ENCODE data around the gene ATXN3. TPM values are rescaled to one million over a fixed set of nuclear protein-coding genes. Genes with fewer than 3 reads are reported as not detected.

Gene ATXN3
- total RNA-seq: 10 to 100 TPM; 13.9 to 45.1 (median 24.4) TPM

DNA sequence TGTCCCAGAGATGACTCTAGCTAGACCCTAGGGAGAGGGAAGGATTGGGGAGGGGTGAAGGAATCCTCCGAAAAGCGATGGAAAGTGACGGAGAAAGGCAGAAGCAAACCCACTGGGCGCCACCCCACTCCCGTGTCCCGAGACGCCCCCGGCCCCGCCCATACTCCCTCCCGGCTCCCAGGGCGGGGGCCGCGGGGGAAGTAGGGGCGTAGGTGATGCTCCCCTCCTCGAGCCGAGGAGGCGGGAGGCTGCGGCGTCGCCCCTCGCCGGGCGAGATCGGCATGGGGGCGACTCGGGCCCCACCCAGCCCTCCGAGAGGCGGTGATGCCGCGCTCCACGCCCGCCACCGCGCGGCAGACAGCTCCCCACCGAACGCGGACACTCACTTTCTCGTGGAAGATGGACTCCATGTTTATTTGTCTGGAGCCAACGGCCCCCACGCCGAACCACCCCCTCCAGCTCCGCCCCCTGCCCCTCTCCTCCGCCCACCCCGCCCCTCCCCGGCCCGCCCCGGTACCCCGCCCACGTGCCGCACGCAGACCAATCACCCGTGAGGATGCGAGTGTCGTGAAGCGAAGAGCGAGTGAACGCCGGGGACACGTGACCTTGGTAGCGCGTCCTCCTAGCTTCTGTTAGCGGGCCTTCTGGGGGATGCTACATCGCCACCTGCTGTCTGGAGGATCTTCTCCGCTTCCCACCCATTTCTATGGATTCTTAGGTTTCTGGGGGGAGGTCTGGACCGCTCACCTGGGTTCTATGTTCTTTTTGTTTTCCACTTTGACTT is at the start of gene ATXN3:
Gene ATXN3, minus strand, starts transcription at position 440 of the 784 bp plus-strand sequence. Its CDS starts 30 bp downstream, at position 410.
- in situ Hi-C loops (cut with MboI; ENCODE audit: low pct_unique_long_range_greater_than_20kb in 2 of 9, low sequenced_read_pairs in 9 of 9, unreplicated experiment in 9 of 9): no loop called here
- 0 to 15% (median 0%) methylated on average over 1 to 8 of the region's 66 CpGs; no CpG with 5 or more reads in 4 of the 10 experiments for WGBS, 10 experiments
- ATAC-seq (replicated peaks in 6 of 8): peak; percentile 84 to 93 (median 89)
- H3K4me3 ChIP-seq: peak within 1 kb of the TSS; percentile 57 to 100 (median 93)
- peak within 1 kb of the TSS; percentile 90 to 92 for H3K27ac ChIP-seq
- peaks cover 13 to 17% of the 10 kb centered on the region in 2 donors for H3K4me1 ChIP-seq (replicated peaks in 1 of 2)

DNA sequence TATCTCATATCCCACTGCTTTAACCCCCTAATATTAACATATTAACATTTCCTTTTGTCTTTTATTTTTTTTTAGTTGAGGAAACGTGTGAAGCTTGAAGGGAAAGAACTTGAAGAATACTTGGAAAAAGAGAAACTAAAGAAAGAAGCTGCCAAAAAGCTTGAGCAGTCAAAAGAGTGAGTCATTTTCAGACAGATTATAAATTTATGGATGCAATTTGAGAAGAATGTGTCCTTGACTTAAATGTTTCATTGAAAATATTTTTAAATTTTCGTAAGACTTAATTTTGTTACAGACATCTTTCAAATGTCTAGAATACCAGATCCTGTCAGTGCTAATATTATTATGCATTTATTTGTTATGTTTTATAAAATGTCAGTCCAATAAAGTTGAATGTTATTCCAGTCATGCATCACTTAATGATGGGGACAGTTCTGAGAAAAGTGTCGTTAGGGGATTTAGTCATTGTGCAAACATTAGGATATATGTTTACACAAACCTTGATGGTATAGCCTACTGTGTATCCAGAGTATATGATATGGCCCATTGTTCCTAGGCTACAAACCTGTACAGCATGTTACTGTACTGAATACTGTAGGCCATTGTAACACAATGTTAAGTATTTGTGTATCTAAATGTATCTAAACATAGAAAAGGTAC is 48.0 kb upstream of the ATXN3 start:
- Histone ChIP-seq H3K27ac (no peak overlapping the region), H3K4me1 (replicated peaks in 1 of 2) (no peaks in the 10 kb centered on the region), H3K4me3 (no peak overlapping the region)
- no peak for ATAC-seq (replicated peaks in 6 of 8)
- in situ Hi-C loops (cut with MboI; ENCODE audit: low pct_unique_long_range_greater_than_20kb in 2 of 9, low sequenced_read_pairs in 9 of 9, unreplicated experiment in 9 of 9): loop anchor here in 1 of 9 experiments (25.0 kb wide), 1 partner anchor 308 kb away; no protein-coding TSS in a partner anchor
- 30 to 100% (median 93%) methylated on average over 2 to 3 of the region's 3 CpGs; no CpG with 5 or more reads in 1 of the 10 experiments for WGBS, 10 experiments

DNA sequence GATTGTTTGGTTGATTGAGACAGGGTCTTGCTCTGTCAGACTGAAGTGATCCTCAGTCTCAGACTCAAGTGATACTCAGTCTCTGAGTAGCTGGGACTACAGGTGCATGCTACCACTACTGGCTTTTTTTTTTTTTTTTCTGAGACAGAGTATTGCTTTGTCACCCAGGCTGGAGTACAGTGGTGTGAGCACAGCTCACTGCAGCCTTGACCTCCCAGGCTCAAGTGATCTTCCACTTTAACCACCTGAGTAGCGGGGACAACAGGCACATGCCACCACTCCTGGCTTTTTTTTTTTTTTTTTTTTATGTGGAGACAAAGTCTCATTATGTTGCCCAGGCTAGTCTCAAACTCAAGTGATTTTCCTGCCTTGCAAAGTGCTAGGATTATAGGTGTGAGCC is 47.2 kb upstream of the ATXN3 start:
- 100% methylated on average over 1 of the region's 1 CpG; no CpG with 5 or more reads in 5 of the 10 experiments for WGBS, 10 experiments
- in situ Hi-C loops (cut with MboI; ENCODE audit: low pct_unique_long_range_greater_than_20kb in 2 of 9, low sequenced_read_pairs in 9 of 9, unreplicated experiment in 9 of 9): loop anchor here in 1 of 9 experiments (25.0 kb wide), 1 partner anchor 309 kb away; no protein-coding TSS in a partner anchor
- ATAC-seq (replicated peaks in 6 of 8): no peak
- Histone ChIP-seq H3K27ac (no peak overlapping the region), H3K4me3 (no peak overlapping the region), H3K4me1 (replicated peaks in 1 of 2) (no peaks in the 10 kb centered on the region)

DNA sequence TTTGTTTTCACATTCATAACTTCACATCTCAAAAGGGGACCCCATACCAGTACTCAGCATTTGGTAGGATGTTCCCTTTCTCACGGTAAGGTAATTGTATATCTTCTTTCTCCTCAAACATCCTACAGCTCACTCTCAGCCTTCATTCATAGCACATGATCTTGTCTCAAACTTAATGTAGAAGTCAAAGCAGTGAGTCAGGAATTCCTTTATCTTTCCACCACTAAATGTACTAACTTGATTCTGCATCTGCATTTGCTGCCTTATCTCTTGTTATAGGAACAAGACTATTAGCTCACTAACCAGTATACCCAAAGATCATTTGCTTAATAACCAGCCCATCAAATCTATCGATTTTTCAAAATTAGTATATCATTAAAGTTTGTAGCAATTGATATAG is 38.3 kb upstream of the ATXN3 start:
- ATAC-seq (replicated peaks in 6 of 8): no peak
- in situ Hi-C loops (cut with MboI; ENCODE audit: low pct_unique_long_range_greater_than_20kb in 2 of 9, low sequenced_read_pairs in 9 of 9, unreplicated experiment in 9 of 9): loop anchor here in 2 of 9 experiments (25.0 kb wide), 2 partner anchors 318 to 543 kb away; no protein-coding TSS in a partner anchor
- WGBS, 10 experiments: 33 to 100% (median 86%) methylated on average over 1 to 2 of the region's 2 CpGs; no CpG with 5 or more reads in 3 of the 10 experiments

DNA sequence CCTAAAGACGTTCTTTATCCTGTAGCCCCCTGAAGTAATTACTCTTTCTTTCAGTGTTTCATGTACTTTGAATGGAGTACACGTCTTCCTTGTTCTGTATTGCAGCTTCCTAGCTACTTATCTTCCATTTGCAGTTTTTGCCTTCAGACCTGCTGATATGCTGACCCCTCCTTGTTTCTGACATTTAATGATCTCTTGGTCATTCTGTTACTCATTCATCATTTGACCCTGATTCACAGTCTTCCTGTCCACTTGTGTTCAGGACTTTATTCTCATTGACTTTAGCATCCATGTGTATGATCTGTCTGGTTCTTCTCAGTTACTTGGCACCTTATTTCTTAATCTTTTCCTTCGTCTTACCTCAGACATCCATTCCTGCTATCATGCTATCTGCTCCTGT is 37.6 kb upstream of the ATXN3 start:
- Histone ChIP-seq H3K4me3 (no peak overlapping the region), H3K4me1 (replicated peaks in 1 of 2) (no peaks in the 10 kb centered on the region), H3K27ac (no peak overlapping the region)
- no peak for ATAC-seq (replicated peaks in 6 of 8)
- in situ Hi-C loops (cut with MboI; ENCODE audit: low pct_unique_long_range_greater_than_20kb in 2 of 9, low sequenced_read_pairs in 9 of 9, unreplicated experiment in 9 of 9): loop anchor here in 2 of 9 experiments (25.0 kb wide), 2 partner anchors 318 to 543 kb away; no protein-coding TSS in a partner anchor
- WGBS, 10 experiments: 67 to 94% (median 78%) methylated on average over 1 to 3 of the region's 3 CpGs; no CpG with 5 or more reads in 1 of the 10 experiments

More for the DNA sequence above, 38.3 kb upstream of the ATXN3 start:
- Histone ChIP-seq H3K4me3 (no peak overlapping the region), H3K27ac (no peak overlapping the region), H3K4me1 (replicated peaks in 1 of 2) (no peaks in the 10 kb centered on the region)

DNA sequence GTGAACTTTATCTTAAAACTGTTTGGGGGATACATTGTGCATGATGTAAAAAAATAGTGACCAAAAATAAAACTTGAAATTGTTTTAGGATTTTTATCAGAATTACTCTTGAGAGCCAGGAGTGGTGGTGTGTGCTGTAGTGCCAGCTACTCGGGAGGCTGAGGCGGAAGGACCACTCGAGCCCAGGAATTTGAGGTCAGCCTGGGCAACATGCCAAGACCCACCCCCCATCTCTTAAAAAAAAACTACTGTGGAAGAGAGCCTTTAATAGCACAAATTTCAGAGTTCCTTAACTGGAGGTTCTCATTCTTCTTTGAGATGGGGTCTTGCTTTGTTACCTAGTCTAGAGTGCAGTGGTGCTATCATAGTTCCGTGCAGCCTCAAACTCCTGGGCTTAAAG is 36.9 kb upstream of the ATXN3 start:
- ATAC-seq (replicated peaks in 6 of 8): no peak
- in situ Hi-C loops (cut with MboI; ENCODE audit: low pct_unique_long_range_greater_than_20kb in 2 of 9, low sequenced_read_pairs in 9 of 9, unreplicated experiment in 9 of 9): loop anchor here in 2 of 9 experiments (25.0 kb wide), 2 partner anchors 319 to 544 kb away; no protein-coding TSS in a partner anchor
- 60 to 100% (median 76%) methylated on average over 2 to 4 of the region's 4 CpGs; no CpG with 5 or more reads in 4 of the 10 experiments for WGBS, 10 experiments
- Histone ChIP-seq H3K27ac (no peak overlapping the region), H3K4me3 (no peak overlapping the region), H3K4me1 (replicated peaks in 1 of 2) (no peaks in the 10 kb centered on the region)

DNA sequence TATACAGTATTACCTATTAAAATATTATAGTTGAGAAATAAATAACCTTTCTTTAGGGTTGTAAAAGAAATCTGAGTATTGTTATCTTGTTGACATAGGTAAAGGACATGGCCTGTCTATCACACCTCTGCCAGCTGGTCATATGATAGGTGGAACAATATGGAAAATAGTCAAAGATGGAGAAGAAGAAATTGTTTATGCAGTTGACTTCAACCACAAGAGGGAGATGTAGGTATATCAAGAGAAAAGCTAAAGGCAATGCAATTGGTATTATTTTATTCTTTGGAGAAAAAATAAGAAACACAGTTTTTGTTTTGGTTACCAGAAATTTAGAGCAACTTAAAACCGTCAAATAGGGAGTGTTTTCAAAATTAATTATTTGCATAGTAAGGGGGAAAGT is 28.9 kb upstream of the ATXN3 start:
- WGBS, 10 experiments: 0 to 100% (median 86%) methylated on average over 1 of the region's 1 CpG; no CpG with 5 or more reads in 1 of the 10 experiments
- in situ Hi-C loops (cut with MboI; ENCODE audit: low pct_unique_long_range_greater_than_20kb in 2 of 9, low sequenced_read_pairs in 9 of 9, unreplicated experiment in 9 of 9): loop anchor here in 2 of 9 experiments (25.0 kb wide), 2 partner anchors 327 to 552 kb away; no protein-coding TSS in a partner anchor
- no peak overlapping the region for H3K27ac ChIP-seq
- H3K4me1 ChIP-seq (replicated peaks in 1 of 2): no peaks in the 10 kb centered on the region
- peak in 3 of 8 experiments; percentile 46 to 80 (median 54) for ATAC-seq (replicated peaks in 6 of 8)
- H3K4me3 ChIP-seq: no peak overlapping the region

DNA sequence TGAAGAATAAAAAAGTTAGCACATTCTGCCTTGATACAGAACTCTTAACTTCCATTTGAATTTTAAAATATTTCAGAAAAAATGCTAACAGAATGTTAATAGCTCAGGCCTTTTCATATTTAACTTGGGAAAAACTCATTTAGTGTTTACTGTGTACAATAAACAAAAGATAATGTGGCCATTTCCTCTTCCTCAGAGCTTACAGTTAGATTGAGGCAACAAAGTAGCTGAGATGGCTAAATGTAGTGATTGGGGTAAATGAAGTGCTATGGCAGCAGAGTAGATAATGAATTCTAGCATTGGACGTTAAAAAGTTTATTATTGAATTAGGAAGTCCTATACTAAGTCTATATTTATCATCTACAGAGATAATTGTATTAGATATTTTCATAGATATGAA is 28.1 kb upstream of the ATXN3 start:
- ATAC-seq (replicated peaks in 6 of 8): no peak
- in situ Hi-C loops (cut with MboI; ENCODE audit: low pct_unique_long_range_greater_than_20kb in 2 of 9, low sequenced_read_pairs in 9 of 9, unreplicated experiment in 9 of 9): loop anchor here in 2 of 9 experiments (25.0 kb wide), 2 partner anchors 328 to 553 kb away; no protein-coding TSS in a partner anchor
- WGBS, 10 experiments: 50 to 100% (median 79%) methylated on average over 1 of the region's 1 CpG; no CpG with 5 or more reads in 3 of the 10 experiments

DNA sequence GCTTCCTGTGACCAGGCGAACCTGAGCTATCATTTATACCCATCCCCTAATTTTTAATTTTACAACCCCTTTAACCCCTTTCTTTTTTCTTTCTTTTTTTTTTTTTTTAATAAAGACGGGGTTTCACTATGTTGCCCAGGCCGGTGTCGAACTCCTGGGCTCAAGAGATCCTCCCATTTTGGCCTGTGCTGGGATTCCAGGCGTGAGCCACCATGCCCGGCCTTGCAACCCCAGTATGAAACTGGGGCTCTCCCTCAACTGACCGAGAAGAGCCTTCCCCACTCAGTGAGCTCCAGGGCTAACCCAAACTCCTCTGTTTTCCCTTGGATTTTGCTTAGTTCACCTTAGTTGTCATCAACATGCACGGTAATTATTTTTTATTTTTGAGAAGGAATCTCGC is 16.4 kb upstream of the ATXN3 start:
- WGBS, 10 experiments: 0 to 50% (median 20%) methylated on average over 3 to 9 of the region's 9 CpGs; no CpG with 5 or more reads in 1 of the 10 experiments
- Histone ChIP-seq H3K27ac (peak overlapping the region in 1 of 2 donors; percentile 99), H3K4me1 (replicated peaks in 1 of 2) (peaks cover 5 to 14% of the 10 kb centered on the region in 2 donors), H3K4me3 (peak overlapping the region; percentile 72 to 97 (median 93))
- ATAC-seq (replicated peaks in 6 of 8): peak in 1 of 8 experiments; percentile 3
- in situ Hi-C loops (cut with MboI; ENCODE audit: low pct_unique_long_range_greater_than_20kb in 2 of 9, low sequenced_read_pairs in 9 of 9, unreplicated experiment in 9 of 9): no loop called here

More for the DNA sequence above, 28.1 kb upstream of the ATXN3 start:
- Histone ChIP-seq H3K4me1 (replicated peaks in 1 of 2) (no peaks in the 10 kb centered on the region), H3K27ac (no peak overlapping the region), H3K4me3 (no peak overlapping the region)

DNA sequence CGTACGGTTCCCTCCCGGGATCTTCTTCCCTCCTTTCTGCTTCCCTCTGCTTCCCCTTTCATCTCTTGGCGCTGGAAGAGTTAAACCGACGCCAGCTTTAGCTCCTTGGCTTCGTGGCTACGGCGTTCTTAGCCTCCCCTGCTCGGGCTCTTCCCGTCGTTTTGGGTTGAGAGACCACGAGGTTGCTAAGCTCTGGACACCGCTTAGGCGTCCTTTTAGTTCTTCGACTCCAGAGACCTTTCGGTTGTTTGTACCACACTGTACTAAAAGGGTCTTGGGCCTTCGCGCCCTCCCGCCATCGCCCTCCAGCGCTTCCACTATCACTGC is 15.9 kb upstream of the ATXN3 start:
- Histone ChIP-seq H3K27ac (peak overlapping the region; percentile 99 to 100), H3K4me1 (replicated peaks in 1 of 2) (peaks cover 5 to 14% of the 10 kb centered on the region in 2 donors), H3K4me3 (peak overlapping the region; percentile 72 to 97 (median 93))
- in situ Hi-C loops (cut with MboI; ENCODE audit: low pct_unique_long_range_greater_than_20kb in 2 of 9, low sequenced_read_pairs in 9 of 9, unreplicated experiment in 9 of 9): no loop called here
- peak; percentile 15 to 39 (median 22) for ATAC-seq (replicated peaks in 6 of 8)
- WGBS, 10 experiments: 0 to 11% (median 0%) methylated on average over 2 to 17 of the region's 22 CpGs; no CpG with 5 or more reads in 1 of the 10 experiments

DNA sequence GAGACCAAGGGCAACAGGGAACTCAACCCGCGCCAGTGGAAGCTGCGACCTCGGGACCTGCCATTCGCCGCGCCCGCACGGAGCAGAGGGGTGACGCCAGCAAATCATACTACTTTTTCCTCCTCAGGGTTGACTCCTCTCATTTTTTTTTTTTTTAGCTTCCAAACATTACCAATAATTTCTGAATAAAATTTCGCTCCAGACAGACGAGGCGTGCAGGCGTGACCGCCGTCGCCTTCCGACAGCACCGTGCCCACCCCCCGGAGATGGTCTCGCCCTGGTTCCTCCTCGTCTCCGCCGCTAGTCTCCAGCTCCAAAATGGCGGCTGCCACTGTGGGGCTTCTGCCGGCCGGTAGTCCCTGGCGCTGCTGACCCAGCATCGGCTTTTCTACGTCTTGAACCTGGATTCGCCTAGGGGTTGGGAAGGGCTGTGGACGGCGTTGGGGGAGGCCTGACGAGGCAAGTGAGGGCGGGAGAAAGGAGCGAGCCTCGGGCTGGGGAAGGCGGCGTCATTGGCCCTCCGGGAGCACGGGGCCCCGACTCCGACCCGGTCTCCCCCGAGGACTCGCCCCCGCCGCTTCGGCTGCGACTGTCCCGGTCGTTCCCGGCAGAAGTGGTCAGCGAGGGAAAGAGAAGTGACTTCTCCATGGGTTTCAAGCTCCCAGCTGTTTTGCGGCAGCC is 15.4 kb upstream of the ATXN3 start, which contains the start of the genes CPSF2 and NDUFB1:
Gene CPSF2, plus strand, starts transcription at position 300 of the 681 bp plus-strand sequence. CDS start 9,016 bp downstream, outside the sequence.
Gene NDUFB1, minus strand, starts transcription at position 37 of the 681 bp plus-strand sequence. CDS start 4,069 bp downstream, outside the sequence.
- Histone ChIP-seq H3K4me3 (peak within 1 kb of the TSS; percentile 72 to 97 (median 93)), H3K27ac (peak within 1 kb of the TSS; percentile 99 to 100), H3K4me1 (replicated peaks in 1 of 2) (peaks cover 5 to 14% of the 10 kb centered on the region in 2 donors)
- ATAC-seq (replicated peaks in 6 of 8): peak; percentile 82 to 94 (median 90)
- 0 to 3% (median 0%) methylated on average over 1 to 8 of the region's 55 CpGs; no CpG with 5 or more reads in 6 of the 10 experiments for WGBS, 10 experiments
- in situ Hi-C loops (cut with MboI; ENCODE audit: low pct_unique_long_range_greater_than_20kb in 2 of 9, low sequenced_read_pairs in 9 of 9, unreplicated experiment in 9 of 9): no loop called here

DNA sequence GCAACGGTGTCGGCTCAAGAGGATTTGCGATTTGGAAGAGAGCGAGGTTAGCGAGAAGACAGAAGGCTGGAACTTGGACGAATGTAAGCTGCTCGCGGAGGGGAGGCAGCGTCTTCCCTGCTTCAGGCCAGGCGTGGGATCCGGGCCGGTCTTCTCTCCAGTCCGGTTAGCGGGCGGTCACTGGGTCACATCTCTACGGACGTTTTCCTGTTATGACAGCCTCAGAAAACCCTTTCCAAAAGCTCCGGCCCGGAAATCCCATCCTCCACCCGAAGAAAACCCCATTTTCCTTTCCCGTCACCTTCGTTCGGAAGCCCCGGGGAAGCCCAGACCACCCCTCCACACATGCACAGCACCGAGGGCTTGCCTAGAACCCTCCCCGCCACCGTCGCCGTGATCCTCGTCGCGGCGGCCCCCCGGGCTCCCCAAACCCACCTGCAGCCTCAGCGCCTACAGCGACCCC is 14.9 kb upstream of the ATXN3 start:
- H3K27ac ChIP-seq: peak overlapping the region; percentile 99 to 100
- WGBS, 10 experiments: 0 to 20% (median 1%) methylated on average over 1 to 14 of the region's 36 CpGs; no CpG with 5 or more reads in 5 of the 10 experiments
- in situ Hi-C loops (cut with MboI; ENCODE audit: low pct_unique_long_range_greater_than_20kb in 2 of 9, low sequenced_read_pairs in 9 of 9, unreplicated experiment in 9 of 9): no loop called here
- peak overlapping the region; percentile 72 to 97 (median 93) for H3K4me3 ChIP-seq
- peak; percentile 26 to 48 (median 34) for ATAC-seq (replicated peaks in 6 of 8)
- peaks cover 5 to 14% of the 10 kb centered on the region in 2 donors for H3K4me1 ChIP-seq (replicated peaks in 1 of 2)
